SU-DHL-6 (cell line): ENCODE results near the gene RALY.

ENCODE experiments used
- H2AFZ ChIP-seq: fragments of 200-600 bp; sonication (generic); 2 replicates; pipeline ENCODE4 v1.6.1; 2014; ENCODE audit warnings: low read depth, mild to moderate bottlenecking, moderate library complexity, mixed read lengths, antibody characterized with exemption, low read length; ENCODE audit not compliant: severe bottlenecking
- H3F3A ChIP-seq: fragments of 200-600 bp; shearing (Covaris generic); 2 replicates; pipeline ENCODE4 v1.6.0; 2016; ENCODE audit warnings: antibody characterized with exemption, mild to moderate bottlenecking; ENCODE audit not compliant: insufficient read depth
- H3K27ac ChIP-seq: fragments of 200-600 bp; sonication (generic); 2 replicates; pipeline ENCODE4 v1.5.1; 2016; ENCODE audit warnings: low read depth, mild to moderate bottlenecking, low read length, moderate library complexity, mixed read lengths
- H3K27me3 ChIP-seq: fragments of 200-600 bp; sonication (generic), shearing (Covaris generic); 2 replicates; pipeline ENCODE4 v1.6.0; 2014; ENCODE audit warnings: mild to moderate bottlenecking, low read length
- H3K36me3 ChIP-seq: fragments of 200-600 bp; sonication (generic); 2 replicates; pipeline ENCODE4 v1.6.1; 2014; ENCODE audit warnings: mild to moderate bottlenecking, low read length, mixed read lengths
- H3K4me2 ChIP-seq: fragments of 300-600, 200-600 bp; shearing (Covaris generic), sonication (generic); 2 replicates; pipeline ENCODE4 v1.6.0; 2014; ENCODE audit warnings: low read length, low read depth, mild to moderate bottlenecking; ENCODE audit not compliant: poor library complexity, severe bottlenecking
- H3K4me3 ChIP-seq: fragments of 200-600 bp; sonication (generic); 2 replicates; pipeline ENCODE4 v1.5.1; 2014; ENCODE audit warnings: antibody characterized with exemption, low read length, mild to moderate bottlenecking, mixed read lengths; ENCODE audit not compliant: insufficient read depth, poor library complexity, severe bottlenecking
- H3K79me2 ChIP-seq: fragments of 200-600 bp; sonication (generic); 2 replicates; pipeline ENCODE4 v1.6.1; 2014; ENCODE audit warnings: mild to moderate bottlenecking, low read length, moderate library complexity; ENCODE audit not compliant: insufficient read depth
- H3K9ac ChIP-seq: fragments of 200-600 bp; sonication (generic); 2 replicates; pipeline ENCODE4 v1.7.0; 2014; ENCODE audit warnings: mild to moderate bottlenecking, low read length
- H3K9me2 ChIP-seq: fragments of 200-600 bp; sonication (generic); replicated peaks from 2 replicates; pipeline ENCODE4 v1.6.1; 2014; ENCODE audit warnings: low read length; ENCODE audit not compliant: insufficient read depth
- H3K9me3 ChIP-seq: fragments of 200-600 bp; sonication (generic); 2 replicates; pipeline ENCODE4 v1.6.1; 2014; ENCODE audit warnings: low read length, mixed read lengths; ENCODE audit not compliant: insufficient read depth
- H4K20me1 ChIP-seq: fragments of 200-600 bp; sonication (generic); 2 replicates; pipeline ENCODE4 v1.6.1; 2014; ENCODE audit warnings: low read depth, mild to moderate bottlenecking, antibody characterized with exemption, low read length, moderate library complexity, mixed read lengths
- EZH2phosphoT487 ChIP-seq: fragments of 200-600 bp; sonication (generic), shearing (Covaris generic); conservative IDR thresholded peaks from 2 replicates; pipeline ENCODE4 v1.6.1; 2018; ENCODE audit warnings: mild to moderate bottlenecking, antibody characterized with exemption, low read length, moderate library complexity, mixed read lengths
- TF ChIP-seq, protein P1 (sequence below): fragments of 200-600 bp; sonication (generic); IDR thresholded peaks from one replicate; pipeline ENCODE4 v1.5.1; 2017; ENCODE audit warnings: antibody characterized with exemption, mild to moderate bottlenecking, low read length, moderate library complexity; ENCODE audit not compliant: insufficient read depth, poor library complexity, severe bottlenecking

The RALY gene

DNA sequence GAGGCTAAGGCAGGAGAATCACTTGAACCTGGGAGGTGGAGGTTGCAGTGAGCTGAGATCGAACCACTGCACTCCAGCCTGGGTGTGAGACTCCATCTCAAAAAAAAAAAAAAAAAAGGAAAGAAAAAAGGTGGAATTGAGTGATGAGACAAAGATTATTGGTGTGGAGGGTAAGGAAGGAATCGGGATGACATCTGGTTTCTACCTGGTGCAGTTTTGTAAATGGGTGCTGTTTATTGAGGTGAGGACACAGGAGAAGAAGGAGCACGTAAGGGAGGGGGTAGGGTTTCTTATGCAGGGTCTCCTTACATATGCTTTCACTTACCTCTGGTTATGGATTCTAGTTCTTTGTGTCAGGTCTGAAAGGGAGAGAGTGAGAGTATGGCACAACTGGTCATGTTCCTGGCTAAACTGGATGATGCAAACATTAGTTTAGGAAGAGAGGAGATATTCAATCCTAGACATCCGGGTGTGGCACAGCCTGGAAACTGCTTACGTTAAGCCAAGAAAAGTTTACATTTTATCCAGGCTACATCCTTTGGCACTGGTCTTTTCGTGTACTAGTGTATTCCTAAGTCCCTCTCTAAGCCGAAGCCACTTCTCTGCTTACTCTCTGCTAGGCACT, 5.4 kb downstream of the RALY start:
- Histone ChIP-seq H3F3A (peaks cover 11% of the 10 kb centered on the region; the same call in 1 of the 2 replicates), H3K4me2 (no peak overlapping the region), H3K79me2 (peaks cover 100% of the 10 kb centered on the region), H4K20me1 (peaks cover 74% of the 10 kb centered on the region), H3K27me3 (no peaks in the 10 kb centered on the region), H3K9me3 (no peaks in the 10 kb centered on the region), H3K9me2 (no peaks in the 10 kb centered on the region), H3K27ac (no peak overlapping the region), H3K9ac (no peak overlapping the region), H2AFZ (no peak overlapping the region), H3K4me3 (no peak overlapping the region), H3K36me3 (no peaks in the 10 kb centered on the region)
- TF ChIP-seq, protein P1, sequence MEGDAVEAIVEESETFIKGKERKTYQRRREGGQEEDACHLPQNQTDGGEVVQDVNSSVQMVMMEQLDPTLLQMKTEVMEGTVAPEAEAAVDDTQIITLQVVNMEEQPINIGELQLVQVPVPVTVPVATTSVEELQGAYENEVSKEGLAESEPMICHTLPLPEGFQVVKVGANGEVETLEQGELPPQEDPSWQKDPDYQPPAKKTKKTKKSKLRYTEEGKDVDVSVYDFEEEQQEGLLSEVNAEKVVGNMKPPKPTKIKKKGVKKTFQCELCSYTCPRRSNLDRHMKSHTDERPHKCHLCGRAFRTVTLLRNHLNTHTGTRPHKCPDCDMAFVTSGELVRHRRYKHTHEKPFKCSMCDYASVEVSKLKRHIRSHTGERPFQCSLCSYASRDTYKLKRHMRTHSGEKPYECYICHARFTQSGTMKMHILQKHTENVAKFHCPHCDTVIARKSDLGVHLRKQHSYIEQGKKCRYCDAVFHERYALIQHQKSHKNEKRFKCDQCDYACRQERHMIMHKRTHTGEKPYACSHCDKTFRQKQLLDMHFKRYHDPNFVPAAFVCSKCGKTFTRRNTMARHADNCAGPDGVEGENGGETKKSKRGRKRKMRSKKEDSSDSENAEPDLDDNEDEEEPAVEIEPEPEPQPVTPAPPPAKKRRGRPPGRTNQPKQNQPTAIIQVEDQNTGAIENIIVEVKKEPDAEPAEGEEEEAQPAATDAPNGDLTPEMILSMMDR: no peak
- no peak for TF ChIP-seq EZH2phosphoT487

- no peaks in the 10 kb centered on the region for H3K27me3 ChIP-seq
- no peaks in the 10 kb centered on the region for H3K9me3 ChIP-seq
- no peak overlapping the region for H2AFZ ChIP-seq
- H3K79me2 ChIP-seq: peaks cover 100% of the 10 kb centered on the region
- H3K4me2 ChIP-seq: peak overlapping the region; percentile 39
- peaks cover 11% of the 10 kb centered on the region; the same call in 1 of the 2 replicates for H3F3A ChIP-seq
- H3K9ac ChIP-seq: no peak overlapping the region
- H3K36me3 ChIP-seq: no peaks in the 10 kb centered on the region
- peaks cover 75% of the 10 kb centered on the region for H4K20me1 ChIP-seq
- no peaks in the 10 kb centered on the region for H3K9me2 ChIP-seq
- H3K4me3 ChIP-seq: no peak overlapping the region
- TF ChIP-seq EZH2phosphoT487: no peak
- TF ChIP-seq, protein P1: no peak
- H3K27ac ChIP-seq: peak overlapping the region; percentile 2; the same call in 1 of the 2 replicates
Measured at GRCh38 chr20:34001378-34001777, 7.7 kb downstream of the RALY start.

- no peak overlapping the region for H3K4me3 ChIP-seq
- no peaks in the 10 kb centered on the region for H3K27me3 ChIP-seq
- H4K20me1 ChIP-seq: peaks cover 66% of the 10 kb centered on the region
- peaks cover 99% of the 10 kb centered on the region for H3K79me2 ChIP-seq
- H3K9ac ChIP-seq: no peak overlapping the region
- H3K9me2 ChIP-seq: no peaks in the 10 kb centered on the region
- no peak overlapping the region for H2AFZ ChIP-seq
- H3K36me3 ChIP-seq: no peaks in the 10 kb centered on the region
- peaks cover 11% of the 10 kb centered on the region; the same call in 1 of the 2 replicates for H3F3A ChIP-seq
- H3K9me3 ChIP-seq: no peaks in the 10 kb centered on the region
- no peak overlapping the region for H3K4me2 ChIP-seq
- no peak for TF ChIP-seq EZH2phosphoT487
- TF ChIP-seq, protein P1: no peak
- H3K27ac ChIP-seq: no peak overlapping the region
Measured at GRCh38 chr20:34004227-34004626, 10.5 kb downstream of the RALY start.
